NCI-H82 (cell line): Measurements from ENCODE around the gene PJA1.
A peak's percentile ranks its signal among the peaks of the same experiment; 100 is the strongest.

Experiments
- DNase-seq: peaks from one replicate; lab custom pipeline; 2025; lab: John Stamatoyannopoulos, UW

PJA1 gene, protein sequence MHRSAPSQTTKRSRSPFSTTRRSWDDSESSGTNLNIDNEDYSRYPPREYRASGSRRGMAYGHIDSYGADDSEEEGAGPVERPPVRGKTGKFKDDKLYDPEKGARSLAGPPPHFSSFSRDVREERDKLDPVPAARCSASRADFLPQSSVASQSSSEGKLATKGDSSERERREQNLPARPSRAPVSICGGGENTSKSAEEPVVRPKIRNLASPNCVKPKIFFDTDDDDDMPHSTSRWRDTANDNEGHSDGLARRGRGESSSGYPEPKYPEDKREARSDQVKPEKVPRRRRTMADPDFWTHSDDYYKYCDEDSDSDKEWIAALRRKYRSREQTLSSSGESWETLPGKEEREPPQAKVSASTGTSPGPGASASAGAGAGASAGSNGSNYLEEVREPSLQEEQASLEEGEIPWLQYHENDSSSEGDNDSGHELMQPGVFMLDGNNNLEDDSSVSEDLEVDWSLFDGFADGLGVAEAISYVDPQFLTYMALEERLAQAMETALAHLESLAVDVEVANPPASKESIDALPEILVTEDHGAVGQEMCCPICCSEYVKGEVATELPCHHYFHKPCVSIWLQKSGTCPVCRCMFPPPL

DNA sequence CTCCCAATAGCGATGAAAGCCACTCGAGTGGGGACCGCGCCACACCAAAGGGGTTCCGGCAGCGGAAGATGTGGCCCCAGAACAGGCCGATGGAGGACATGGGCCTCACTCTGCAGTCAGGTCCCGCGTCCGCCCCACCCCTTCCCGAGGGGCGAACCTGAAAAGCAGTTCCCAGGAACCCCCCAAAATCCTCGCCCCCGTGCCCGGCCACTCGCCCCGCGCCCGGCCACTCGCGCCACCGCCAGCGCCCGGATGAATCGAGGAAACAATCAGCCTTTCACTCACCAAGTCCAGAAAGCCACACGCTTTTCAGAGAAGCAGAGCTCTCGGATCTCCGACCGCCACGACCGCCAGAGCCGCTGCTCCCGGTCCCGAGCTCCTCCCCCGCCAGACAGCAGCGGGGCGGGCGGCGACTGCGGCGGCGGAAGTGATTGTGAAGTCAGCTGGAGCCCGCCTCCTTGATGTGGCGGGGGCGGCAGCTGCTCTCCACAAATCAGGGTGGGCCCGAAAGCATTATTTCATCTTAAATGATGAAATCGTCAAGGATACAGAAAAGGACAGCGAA, at the start of gene PJA1:
Gene PJA1 (minus strand): TSS at position 367 of the 565 bp plus-strand sequence. CDS start 2,380 bp downstream, outside the sequence.
- DNase-seq: peak; percentile 80

DNA sequence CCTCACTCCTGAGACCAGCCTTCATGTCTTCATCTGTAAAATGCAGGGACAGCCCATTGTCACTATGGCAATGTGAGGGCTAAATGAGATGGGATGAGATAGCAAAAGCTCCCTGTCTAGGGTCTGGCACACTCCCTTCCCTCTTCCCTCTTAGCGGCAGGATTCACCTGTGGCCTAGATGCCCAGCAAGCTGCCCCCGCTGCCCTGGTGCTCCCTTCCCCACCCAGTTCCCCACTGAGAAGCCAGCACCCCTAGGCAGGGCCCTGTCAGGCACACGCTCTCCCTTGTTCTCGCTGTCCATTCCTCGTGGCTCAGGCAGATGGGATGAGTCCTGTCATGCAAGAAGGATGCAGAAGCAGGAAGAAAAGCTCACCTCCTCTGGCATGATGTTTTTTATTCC, 49.2 kb upstream of the PJA1 start:
- DNase-seq: no peak

- no peak for DNase-seq
These were observed 46.4 kb upstream of the PJA1 start for GRCh38 chrX:69211701-69212100.

DNA sequence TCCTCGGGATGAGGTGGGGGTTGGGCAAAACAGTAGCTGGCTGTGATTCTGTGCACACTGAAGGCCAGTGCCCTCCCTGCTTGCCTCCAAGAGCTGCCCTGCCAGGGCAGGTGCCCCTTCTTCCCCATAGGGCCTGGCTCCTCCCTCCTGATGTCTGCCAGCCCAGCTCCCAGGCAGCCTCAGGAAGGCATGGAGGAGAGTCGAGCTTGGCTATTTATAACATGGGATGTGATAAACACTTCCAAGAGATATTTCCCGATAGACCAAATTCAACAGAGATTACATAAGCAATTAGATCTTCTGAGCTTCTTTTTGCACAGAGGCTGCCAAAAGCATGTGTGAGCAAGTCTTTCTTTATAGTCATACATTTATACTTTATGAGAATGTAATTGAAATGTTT, 45.3 kb upstream of the PJA1 start:
- DNase-seq: no peak

- DNase-seq: no peak
These were observed 42.0 kb upstream of the PJA1 start for GRCh38 chrX:69207216-69207615.

GRCh38 chrX:69203638-69204037, 38.4 kb upstream of the PJA1 start:
- DNase-seq: no peak

- peak; percentile 6 for DNase-seq
These were observed 32.4 kb upstream of the PJA1 start for GRCh38 chrX:69197690-69198089.

GRCh38 chrX:69196666-69197065, 31.4 kb upstream of the PJA1 start:
- no peak for DNase-seq

DNA sequence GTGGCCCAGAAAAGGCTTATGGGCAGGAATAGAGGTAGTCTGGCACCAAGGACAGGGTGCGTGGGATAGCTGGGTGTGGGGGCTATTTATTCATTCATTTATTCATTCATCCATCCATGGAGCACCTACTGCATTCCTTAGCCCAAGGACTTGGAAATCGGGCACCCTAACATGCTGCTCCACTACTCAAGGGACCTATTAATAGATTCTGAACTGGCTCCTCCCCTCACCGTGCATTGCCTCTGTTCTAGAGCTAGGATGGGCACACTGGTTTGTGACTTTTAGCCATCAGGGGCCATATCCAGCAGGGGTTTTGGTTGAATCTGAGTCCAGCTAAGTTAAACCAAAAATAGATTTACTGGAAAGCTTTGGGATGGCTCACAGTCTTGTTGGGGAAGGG, 30.6 kb upstream of the PJA1 start:
- DNase-seq: no peak

DNA sequence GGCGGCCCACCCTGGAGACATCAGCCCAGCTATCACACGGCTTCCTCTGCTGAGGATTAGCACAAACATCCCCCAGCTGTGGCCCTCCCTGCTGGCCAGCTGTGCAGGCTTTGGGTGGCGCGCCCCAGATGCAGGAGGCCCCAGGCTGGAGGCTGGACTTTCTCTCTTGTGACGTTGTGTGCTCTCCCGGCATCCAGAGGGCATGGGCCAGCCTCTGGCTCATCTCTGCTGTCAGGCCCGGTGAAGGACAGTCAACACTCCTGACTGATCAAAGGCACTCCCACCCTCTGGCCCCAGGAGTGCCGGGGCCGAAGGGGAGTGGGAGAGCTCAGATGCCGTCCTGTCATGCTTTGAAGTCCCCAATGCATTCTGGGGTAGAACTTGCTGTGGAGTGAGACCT, 29.9 kb upstream of the PJA1 start:
- DNase-seq: no peak

DNA sequence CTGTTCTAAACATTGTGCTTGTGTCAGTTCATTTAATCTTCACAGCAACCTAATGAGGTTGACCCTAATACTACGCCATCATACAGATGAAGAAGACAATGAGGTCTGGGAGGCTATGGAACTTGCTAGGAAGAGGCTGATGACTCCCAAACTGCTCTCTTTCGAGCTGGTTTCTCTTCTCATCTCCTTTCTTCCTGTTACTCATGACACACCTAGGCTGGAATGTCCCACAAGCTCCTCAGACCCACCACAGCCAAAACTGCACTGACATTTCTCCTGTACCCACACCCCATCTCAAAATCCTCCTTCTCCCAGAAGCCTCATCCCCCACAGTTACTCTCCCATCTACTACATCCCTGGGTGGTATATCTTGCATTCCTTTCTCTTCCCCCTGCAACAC, 27.4 kb upstream of the PJA1 start:
- no peak for DNase-seq

DNA sequence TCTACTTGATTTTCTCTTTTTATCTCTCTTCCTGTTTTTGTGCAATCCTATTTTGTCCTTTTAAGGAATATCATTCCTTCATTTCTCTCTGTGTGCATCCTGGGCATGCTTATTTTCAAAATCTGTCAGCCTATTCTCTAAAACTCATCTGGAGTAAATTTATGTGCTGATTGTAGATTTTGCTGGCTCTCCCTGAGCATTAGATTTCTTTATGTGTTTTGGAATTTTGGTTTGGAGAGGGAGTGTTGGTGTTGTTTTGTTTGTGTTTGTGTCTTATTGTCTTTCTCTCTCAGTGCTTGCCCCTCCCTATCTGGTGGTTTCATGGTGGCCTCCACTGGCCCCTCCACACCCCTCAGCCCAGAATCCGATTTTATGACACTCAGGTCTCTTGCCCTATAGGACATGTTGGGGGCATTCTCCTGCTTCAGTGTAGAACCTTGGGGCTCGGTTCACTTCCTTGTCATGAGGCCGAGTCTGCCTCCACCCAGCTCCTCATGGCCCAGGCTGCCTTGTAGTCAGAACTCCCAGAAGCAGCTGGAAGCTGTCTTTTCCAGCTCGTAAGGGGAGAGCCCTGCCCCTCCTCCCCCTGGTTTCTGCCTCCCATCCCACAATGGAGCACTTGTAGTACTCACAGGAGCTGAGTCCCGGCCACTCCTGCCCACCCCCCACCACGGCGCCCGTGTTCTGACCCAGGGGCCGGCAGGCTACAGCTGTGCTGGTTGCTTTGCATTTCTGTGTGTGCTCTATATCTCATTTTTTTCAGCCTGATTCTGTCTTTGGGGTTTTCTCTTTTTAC, 24.5 kb upstream of the PJA1 start:
- no peak for DNase-seq

DNA sequence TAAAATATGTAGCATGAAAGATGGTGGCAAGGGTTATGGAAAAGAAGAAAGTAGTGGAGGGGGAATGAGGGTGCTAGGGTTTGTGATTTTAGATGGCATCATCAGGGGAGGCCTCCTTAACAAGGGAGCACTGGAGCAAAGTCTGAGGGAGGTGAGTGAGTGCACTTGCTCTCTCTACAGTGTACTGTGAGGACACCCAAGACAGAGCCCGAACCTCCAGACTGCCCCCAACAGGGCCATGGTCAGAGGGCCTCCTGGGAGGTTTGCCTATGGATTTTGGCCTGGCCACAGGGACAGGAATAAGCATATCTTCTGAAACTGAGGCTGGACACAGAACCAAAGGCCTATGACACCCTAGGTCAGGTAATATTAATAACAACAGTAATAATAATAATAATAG, 21.4 kb upstream of the PJA1 start:
- DNase-seq: no peak

- no peak for DNase-seq
These were observed 20.6 kb upstream of the PJA1 start for GRCh38 chrX:69185886-69186285.

DNA sequence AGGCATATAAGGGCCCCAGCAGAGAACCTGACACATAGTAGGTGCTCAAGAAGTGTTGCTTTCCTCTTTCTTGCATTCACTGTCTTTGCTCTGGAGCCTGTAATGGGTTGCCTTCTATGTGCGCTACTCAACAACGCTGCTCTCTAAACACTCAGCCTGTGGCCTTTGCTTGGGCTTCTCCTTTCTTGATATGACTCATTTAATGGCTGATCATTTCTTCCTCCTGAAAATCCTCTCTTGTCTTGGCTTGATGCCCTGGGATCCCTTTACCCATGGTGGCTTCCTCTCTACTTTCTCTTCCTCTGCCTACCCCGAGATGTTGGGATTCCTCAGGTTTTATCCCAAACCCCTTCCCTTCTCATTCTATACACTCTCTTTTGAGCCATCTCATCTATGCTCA, 19.9 kb upstream of the PJA1 start:
- DNase-seq: no peak

GRCh38 chrX:69182818-69183380, 17.6 kb upstream of the PJA1 start:
- peak; percentile 44 for DNase-seq

GRCh38 chrX:69179380-69179911, 14.2 kb upstream of the PJA1 start:
- peak; percentile 87 for DNase-seq

DNA sequence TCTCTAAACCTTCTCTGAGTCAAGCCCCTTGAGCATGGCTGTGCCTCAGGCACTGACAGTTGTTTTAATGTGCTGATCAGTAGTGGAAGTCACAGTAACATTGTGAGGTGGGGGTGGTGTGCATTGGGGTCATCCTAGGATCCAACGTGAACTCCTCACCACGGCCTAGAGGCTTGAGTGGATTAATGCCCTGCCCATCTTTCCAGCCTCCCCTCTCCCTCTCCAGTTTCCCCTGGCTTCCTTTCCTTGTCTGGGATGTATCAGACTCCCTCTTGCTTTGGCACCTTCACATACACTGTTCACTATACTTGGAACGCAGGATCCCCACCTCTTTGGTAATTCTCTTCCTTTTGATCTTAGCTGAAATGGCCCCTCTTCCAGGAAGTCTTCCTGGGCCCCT, 13.3 kb upstream of the PJA1 start:
- no peak for DNase-seq

GRCh38 chrX:69177511-69178162, 12.4 kb upstream of the PJA1 start:
- DNase-seq: no peak

GRCh38 chrX:69176053-69176452, 10.8 kb upstream of the PJA1 start:
- DNase-seq: no peak

- DNase-seq: no peak
These were observed 8.7 kb upstream of the PJA1 start for GRCh38 chrX:69173906-69174305.

GRCh38 chrX:69172937-69173336, 7.7 kb upstream of the PJA1 start:
- DNase-seq: no peak
